Stimulated activated CD4-positive, alpha-beta T cell treated with anti-CD3 and anti-CD28 coated beads, Interleukin-2, amount 100 ng/mL, for 48 hours (primary cell): Measurements from ENCODE around the gene FOXD2.
A peak's percentile ranks its signal among the peaks of the same experiment; 100 is the strongest.

Experiments used
- DNase-seq, 2 donors: peaks; one replicate each; pipeline ENCODE4 v3.0.0-alpha.2; 2020

Gene FOXD2

GRCh38 chr1:47437447-47438164, at the start of gene FOXD2:
FOXD2 (plus strand) TSS chr1:47438044; CDS start chr1:47438136, 92 bp downstream.
- peak; percentile 93 to 96 for DNase-seq

GRCh38 chr1:47388891-47389238, 49.0 kb upstream of the FOXD2 start:
- peak; percentile 48 to 56 for DNase-seq

DNA sequence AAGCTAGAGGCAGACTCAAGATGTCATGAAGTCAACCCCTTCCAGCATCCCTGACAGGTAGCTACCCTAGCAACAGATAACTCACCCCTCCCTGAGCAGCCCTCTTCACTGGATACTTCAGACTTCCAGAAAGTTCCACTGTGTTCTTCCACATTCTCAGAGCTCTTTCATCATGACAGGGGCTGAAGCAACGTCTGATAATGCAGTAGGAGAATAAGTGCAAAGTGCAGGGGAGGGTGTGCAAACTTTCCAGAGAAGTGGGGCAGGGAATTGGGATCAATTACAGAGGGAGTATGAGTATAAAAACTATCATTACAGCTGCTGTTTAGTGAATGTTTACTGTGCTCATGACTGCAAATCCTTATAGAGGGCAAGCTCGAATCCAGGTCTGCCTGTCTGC, 48.1 kb upstream of the FOXD2 start:
- no peak for DNase-seq

GRCh38 chr1:47390843-47391242, 47.0 kb upstream of the FOXD2 start:
- DNase-seq = no peak

DNA sequence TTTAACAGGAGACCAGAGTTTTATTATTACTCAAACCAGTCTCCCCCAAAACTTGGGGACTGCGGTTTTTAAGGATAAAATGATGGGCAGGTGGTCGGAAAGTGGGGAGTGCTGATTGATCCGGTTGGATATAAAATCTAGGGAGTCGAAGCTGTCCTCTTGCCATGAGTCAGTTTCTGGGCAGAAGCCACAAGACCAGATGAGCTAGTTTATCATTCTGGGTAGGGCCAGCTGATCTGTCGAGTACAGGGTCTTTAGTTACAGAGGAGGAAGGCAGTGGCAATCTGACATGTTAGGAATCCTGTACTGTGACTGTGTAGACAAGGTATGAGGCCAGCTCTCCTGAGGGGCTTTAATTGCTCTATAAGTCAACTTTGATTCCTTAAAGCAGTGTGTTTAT, 44.7 kb upstream of the FOXD2 start:
- DNase-seq = no peak

GRCh38 chr1:47395433-47395832, 42.4 kb upstream of the FOXD2 start:
- no peak for DNase-seq

DNA sequence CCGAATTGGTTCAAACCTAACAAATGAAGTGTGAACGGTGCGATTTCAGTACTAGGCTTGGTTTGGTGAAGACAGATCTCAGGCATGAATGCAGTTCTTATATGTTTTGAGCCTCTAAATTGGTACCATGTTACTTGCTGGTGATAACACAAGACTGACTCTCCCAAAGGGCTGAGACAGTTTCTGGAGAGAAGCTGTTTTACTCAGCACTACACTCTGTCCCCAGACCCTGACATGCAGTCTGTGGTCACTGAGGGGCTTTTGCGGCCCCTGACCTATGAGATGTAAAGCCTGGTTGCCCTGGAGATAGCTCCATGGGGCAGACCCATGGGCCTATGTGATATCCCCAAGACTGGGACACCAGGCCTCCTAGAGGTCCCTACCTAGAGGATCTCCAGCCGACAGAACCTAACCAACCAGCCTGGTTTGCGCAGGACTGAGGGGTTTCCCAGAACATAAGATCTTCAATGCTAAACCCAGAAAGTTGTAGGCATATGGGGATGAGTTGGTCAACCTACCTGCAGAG, 41.1 kb upstream of the FOXD2 start:
- no peak for DNase-seq

DNA sequence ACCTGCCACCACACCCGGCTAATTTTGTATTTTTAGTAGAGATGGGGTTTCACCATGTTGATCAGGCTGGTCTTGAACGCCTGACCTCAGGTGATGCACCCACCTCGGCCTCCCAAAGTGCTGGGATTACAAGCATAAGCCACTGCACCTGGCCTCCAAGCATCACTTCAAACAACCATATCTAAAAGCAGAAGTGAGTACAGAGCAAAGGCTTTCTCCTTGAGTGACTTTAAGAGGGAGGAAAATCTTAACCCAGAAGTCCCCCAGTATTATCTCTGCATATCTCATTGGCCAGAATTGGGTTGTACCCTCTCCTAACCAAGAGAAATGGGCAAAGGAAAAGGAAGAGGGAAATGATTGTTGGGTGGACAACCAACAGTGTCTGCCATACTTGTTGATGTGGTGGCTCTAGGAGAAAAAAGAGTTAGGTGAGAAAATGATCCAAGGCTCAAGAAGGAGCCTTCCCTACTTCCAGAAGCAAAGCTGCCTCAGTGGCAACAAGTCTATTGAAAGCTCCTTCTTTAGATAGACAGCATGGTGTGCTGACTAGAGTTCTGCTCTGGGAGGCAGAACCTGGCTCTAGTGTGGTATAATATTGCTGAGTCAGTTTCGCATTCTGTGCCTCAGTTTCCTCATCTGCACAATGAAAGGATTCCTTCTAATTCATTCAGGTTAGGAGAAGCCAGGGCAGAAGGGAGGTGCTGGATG, 38.6 kb upstream of the FOXD2 start:
- DNase-seq = no peak

DNA sequence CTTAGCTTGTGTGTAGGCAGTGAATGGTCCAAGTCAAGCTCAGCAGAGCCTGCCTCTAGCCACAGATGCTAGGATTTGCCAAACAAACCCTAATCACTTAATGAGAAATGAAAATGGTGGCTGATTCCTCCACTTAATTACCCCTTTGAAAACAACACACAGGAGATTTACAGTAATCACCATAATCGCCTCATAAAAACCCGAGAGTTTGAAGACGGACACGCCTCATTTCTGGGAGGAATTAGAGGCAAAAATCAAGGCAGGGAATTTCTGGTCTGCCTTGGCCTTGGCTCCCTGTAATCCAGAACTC, 38.0 kb upstream of the FOXD2 start:
- DNase-seq = no peak

- no peak for DNase-seq
These were observed 36.1 kb upstream of the FOXD2 start for GRCh38 chr1:47401761-47402160.

DNA sequence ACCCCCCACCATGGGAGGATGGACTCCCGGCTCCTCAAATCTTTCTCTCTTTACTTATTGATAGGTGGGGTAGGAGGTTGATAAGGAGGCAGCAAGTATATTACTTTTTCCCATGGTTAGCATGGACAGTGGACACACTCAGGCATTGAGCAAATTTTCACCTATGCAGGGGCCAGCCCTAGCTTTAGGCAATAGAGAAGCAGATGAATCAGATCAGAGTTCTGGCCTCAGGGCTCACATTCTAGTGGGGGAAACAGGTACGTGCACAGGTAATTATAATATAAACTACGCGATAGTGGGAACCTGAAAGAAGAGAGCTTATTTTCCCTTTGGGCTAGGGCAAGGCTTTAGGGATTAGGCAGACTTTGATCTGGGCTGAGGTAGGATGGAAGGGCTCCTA, 35.3 kb upstream of the FOXD2 start:
- DNase-seq = no peak

DNA sequence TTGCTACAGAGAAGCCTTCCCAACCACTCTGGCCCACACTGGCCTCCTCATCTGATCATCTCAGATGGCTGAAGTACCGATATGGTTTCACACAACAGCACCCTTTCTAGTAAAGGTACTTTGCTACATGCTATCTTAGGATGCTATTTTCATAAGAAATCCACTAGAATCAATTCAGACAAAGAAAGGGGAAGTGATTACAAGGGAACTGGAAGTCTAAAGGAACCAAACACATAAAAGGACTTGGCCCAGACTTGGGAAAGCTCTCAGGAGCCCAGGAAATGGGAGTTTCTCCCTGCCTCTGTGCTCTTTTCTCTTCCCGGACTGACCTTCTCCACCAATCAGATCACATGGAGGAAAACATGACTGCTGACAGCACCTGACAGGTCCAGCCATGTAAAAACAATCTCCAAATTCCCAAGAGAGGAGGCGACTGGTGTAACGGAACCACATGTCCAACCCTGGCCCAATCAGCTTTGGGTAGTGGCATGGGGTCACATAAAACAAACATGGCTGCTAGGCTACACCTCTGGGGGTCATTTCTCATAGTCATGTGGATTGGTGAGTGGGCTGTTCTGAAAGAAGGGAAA, 34.4 kb upstream of the FOXD2 start:
- no peak for DNase-seq

DNA sequence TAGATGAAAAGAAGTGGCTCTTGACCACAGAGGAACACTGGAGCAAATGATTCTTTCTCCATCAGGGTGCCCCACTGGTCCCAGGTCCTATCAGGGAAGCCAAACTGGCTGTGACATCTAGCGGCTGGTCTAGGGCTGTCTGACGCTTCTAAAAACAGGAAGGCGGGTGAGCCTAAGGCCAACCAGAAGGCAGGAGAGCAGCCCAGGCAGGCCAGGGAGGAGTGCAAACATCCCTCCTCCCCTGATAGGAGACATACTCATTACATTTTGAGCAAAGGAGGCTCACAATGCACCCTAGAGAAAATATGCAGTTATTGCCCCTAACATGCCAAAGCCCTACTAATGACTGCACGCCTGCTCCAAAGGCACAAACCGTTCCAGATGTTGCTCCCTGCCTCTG, 32.1 kb upstream of the FOXD2 start:
- DNase-seq = no peak

- no peak for DNase-seq
These were observed 30.9 kb upstream of the FOXD2 start for GRCh38 chr1:47406966-47407365.

GRCh38 chr1:47407481-47407880, 30.4 kb upstream of the FOXD2 start:
- DNase-seq = no peak

DNA sequence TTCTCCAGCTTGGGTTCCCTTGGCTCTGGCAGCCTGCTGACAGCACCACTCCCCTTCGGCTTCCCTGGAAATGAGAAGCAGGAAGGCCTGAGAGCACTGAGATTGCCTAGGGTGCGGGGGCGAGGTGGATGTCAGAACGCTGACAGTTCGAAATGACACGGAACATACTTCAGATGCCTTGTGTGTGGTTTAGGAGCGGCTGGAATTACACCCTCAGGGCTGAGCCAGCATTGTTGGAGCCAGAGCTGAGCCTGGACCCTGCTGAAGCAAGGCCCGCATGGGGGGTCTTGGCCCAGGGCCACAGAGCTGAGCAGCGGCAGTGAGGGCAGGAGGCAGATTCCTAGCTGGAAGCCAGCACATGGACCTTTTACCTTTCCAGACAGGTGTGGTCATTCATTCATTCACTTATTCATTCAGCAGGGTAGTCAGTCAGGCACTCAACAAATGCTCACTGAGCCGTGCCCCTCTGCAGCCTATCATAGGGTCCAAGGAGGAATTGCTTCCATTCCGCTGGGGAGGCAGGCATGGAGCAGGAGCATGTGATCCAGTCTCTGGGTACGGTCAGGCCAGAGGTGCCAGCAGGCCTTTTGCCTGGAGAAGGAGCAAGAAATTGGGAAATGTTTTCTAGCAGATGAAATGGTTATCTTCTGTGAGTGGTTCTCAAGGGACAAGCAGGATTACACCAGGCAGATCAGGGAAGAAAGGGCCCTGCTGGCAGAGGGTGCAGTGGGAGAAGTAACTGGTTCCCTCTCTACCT, 28.4 kb upstream of the FOXD2 start:
- no peak for DNase-seq

DNA sequence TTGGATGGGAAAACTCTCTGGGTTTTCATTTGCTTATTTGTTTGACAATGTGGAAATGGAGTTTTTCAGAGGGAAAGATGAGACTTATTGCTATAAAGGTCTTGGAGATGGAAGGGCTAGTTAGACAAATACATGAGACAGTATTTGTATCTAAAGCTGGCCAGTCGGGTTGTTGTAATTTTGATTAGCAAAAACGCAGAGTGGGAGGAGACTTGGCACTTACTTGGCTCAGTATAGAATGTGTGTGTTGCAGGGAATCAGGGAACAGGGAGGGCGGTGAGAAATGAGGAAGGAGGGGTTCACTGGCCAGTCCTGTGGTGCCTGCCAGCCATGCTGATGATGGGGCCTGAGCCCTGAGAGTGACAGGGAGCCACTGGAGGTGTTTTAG, 27.8 kb upstream of the FOXD2 start:
- DNase-seq = no peak

GRCh38 chr1:47411436-47411835, 26.4 kb upstream of the FOXD2 start:
- DNase-seq = no peak

DNA sequence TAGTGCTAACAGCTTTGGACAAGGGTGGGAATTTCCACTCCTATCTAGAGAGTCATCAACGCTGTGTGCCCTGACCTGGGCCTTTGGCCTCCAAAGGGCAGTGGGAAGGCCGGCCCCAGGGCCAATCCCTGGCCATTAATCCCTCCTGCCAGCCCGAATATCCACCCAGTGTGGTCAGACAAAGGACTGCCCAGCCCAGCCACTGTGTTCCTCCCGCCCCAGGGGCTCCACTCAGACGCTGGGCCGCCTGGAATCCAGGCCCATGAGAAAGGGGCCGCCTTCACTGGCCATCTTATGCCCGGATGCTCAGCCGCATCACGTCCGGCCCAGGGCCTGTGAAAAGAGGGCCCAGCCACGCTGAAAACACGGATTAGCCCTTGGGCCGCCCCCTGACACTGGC, 25.4 kb upstream of the FOXD2 start:
- DNase-seq = no peak

- no peak for DNase-seq
These were observed 22.0 kb upstream of the FOXD2 start, which contains the start of gene FOXE3 for GRCh38 chr1:47415728-47416318. FOXE3 (plus strand) TSS chr1:47416285; CDS start chr1:47416316, 31 bp downstream.

- DNase-seq = no peak
These were observed 21.3 kb upstream of the FOXD2 start for GRCh38 chr1:47416319-47417169.
